Breast epithelium (tissue), 4 donors: ENCODE data around the gene ARHGAP15. TPM values are rescaled to one million over a fixed set of nuclear protein-coding genes. Genes with fewer than 3 reads are reported as not detected.

Experiments
- DNase-seq, 2 donors: peaks; one replicate each; pipeline ENCODE4 v3.0.0-alpha.2; 2019; ENCODE audit warnings: low spot score in 2 of 2
- H3K27ac ChIP-seq, 2 donors: fragments of 200-600 bp; sonication (generic) in 1 of 2; one replicate each; pipeline ENCODE4 v1.5.1; 2016 to 2019; ENCODE audit warnings: mild to moderate bottlenecking in 1 of 2
- H3K27me3 ChIP-seq, 2 donors: fragments of 200-600 bp; sonication (generic) in 1 of 2; one replicate each; pipeline versions ENCODE4 v1.5.1 to v1.6.0; 2017 to 2019; ENCODE audit warnings: control low read depth in 1 of 2, mild to moderate bottlenecking in 1 of 2
- H3K36me3 ChIP-seq: fragments of 200-600 bp; one replicate; pipeline ENCODE4 v1.5.1; 2019
- H3K4me1 ChIP-seq, 2 donors: fragments of 200-600 bp; sonication (generic); one replicate each; pipeline ENCODE4 v1.5.1; 2016 to 2019; ENCODE audit warnings: control low read depth in 1 of 2
- H3K4me3 ChIP-seq, 3 donors: fragments of 200-600 bp; sonication (generic); 1 replicate in 2 of 3; 2 replicates in 1 of 3; pipeline ENCODE4 v1.5.1; 2016 to 2019; ENCODE audit warnings: mild to moderate bottlenecking in 3 of 3, moderate library complexity in 2 of 3
- H3K9me3 ChIP-seq, 2 donors: fragments of 200-600 bp; sonication (generic) in 1 of 2; one replicate each; pipeline ENCODE4 v1.5.1; 2016 to 2019; ENCODE audit warnings: control low read depth in 1 of 2
- POLR2A ChIP-seq: fragments of 450-650 bp; IDR thresholded peaks from one replicate; pipeline ENCODE4 v1.6.1; 2016; ENCODE audit warnings: antibody characterized with exemption, mild to moderate bottlenecking, moderate library complexity
- POLR2AphosphoS5 ChIP-seq, 3 donors: sonication (generic); formaldehyde crosslinking; IDR thresholded peaks; one replicate each; pipeline ENCODE4 v1.6.1; 2017; ENCODE audit warnings: antibody characterized with exemption in 3 of 3
- intact Hi-C: fragments of 100-400 bp; cut with DNase I; formaldehyde crosslinking; loops from one replicate; pipeline ENCODE4 v1.15.1; 2023; ENCODE audit warnings: low total_unique reads
- total RNA-seq, 3 donors: library from RNA; depleted of rRNA; stranded (reverse); fragments of >200 nt; gene quantifications; one replicate each; pipeline ENCODE4 v1.1.0, GENCODE V29; 2016
- TF ChIP-seq, protein P1 (sequence below), 3 donors: fragments of 450-650 bp; IDR thresholded peaks; one replicate each; pipeline ENCODE4 v1.5.1; 2016 to 2017; ENCODE audit warnings: antibody characterized with exemption in 3 of 3, mild to moderate bottlenecking in 3 of 3, moderate library complexity in 3 of 3

ARHGAP15 gene
- total RNA-seq, 3 donors from 2014 or later = 8.9 to 13.4 (median 10.7) TPM

- intact Hi-C loops = no loop called here
- Histone ChIP-seq H3K9me3 (no peaks in the 10 kb centered on the region), H3K4me1 (no peaks in the 10 kb centered on the region), H3K27ac (no peak overlapping the region), H3K4me3 (no peak overlapping the region), H3K36me3 (no peaks in the 10 kb centered on the region), H3K27me3 (no peaks in the 10 kb centered on the region)
- DNase-seq = no peak
- no peak for TF ChIP-seq POLR2AphosphoS5 (IDR thresholded peaks at IDR 0.05)
- TF ChIP-seq, protein P1, sequence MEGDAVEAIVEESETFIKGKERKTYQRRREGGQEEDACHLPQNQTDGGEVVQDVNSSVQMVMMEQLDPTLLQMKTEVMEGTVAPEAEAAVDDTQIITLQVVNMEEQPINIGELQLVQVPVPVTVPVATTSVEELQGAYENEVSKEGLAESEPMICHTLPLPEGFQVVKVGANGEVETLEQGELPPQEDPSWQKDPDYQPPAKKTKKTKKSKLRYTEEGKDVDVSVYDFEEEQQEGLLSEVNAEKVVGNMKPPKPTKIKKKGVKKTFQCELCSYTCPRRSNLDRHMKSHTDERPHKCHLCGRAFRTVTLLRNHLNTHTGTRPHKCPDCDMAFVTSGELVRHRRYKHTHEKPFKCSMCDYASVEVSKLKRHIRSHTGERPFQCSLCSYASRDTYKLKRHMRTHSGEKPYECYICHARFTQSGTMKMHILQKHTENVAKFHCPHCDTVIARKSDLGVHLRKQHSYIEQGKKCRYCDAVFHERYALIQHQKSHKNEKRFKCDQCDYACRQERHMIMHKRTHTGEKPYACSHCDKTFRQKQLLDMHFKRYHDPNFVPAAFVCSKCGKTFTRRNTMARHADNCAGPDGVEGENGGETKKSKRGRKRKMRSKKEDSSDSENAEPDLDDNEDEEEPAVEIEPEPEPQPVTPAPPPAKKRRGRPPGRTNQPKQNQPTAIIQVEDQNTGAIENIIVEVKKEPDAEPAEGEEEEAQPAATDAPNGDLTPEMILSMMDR (IDR thresholded peaks at IDR 0.05) = no peak
- TF ChIP-seq POLR2A = no peak
Measured at GRCh38 chr2:143779021-143779420, 649.8 kb downstream of the ARHGAP15 start.

DNA sequence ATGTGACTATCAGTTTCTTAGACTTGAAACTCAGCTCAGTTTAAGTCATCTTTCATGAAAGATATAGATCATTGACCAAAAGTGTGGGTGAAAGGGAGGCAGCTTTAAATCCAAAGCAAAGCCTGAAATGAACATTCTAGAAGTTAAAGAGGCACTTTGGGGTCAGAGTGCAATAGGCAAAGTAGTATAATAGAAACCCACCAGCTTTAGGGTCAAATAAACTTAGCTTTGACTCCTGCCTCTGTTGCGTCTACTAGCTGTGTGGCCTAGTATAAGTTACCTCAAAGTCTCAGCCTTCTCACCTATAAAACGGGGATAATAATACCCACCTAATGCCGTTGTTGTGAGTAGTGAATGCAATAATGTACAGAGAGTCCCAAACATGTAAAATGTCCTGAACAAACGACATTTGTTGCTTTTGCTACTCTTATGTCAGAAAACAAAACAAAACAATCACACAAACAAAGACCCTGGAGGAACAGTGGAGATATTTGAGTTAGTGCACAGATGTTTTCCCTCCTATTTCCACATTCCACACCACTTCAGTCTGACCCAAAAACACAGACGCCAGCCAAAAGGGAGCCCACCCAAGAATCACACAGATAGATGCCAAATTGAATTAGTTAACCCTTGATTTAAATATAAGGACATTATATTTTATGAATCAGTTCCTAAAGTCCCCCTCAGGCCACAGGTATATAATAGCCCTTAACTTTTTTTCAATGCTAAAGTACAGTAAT, 657.0 kb downstream of the ARHGAP15 start:
- no peaks in the 10 kb centered on the region for H3K4me1 ChIP-seq
- intact Hi-C loops = no loop called here
- no peak for TF ChIP-seq POLR2A
- no peak for TF ChIP-seq POLR2AphosphoS5 (IDR thresholded peaks at IDR 0.05)
- TF ChIP-seq, protein P1 (IDR thresholded peaks at IDR 0.05) = no peak

DNA sequence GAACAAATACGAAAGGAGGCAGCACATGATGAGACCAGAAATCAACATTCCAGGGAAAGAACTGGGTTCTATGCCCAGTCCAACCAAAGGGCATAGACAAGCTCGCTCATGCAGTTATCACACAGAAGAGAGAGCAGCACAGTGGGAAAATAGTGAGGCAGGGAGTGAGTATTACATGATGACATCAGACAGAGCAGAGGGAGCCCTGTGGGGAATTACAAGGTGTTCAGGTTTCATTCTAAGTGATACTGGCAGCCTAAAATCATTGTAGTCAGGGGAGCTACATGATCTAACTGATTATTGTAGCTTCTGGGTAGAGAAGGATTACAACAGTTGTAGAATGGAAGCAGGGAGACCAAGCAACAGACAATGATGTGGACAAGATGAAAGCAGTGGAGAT, 658.5 kb downstream of the ARHGAP15 start:
- no peaks in the 10 kb centered on the region for H3K36me3 ChIP-seq
- H3K4me1 ChIP-seq = no peaks in the 10 kb centered on the region
- H3K27me3 ChIP-seq = no peaks in the 10 kb centered on the region
- intact Hi-C loops = no loop called here
- no peak for DNase-seq
- H3K4me3 ChIP-seq = no peak overlapping the region
- TF ChIP-seq POLR2AphosphoS5 (IDR thresholded peaks at IDR 0.05) = no peak
- TF ChIP-seq, protein P1 (IDR thresholded peaks at IDR 0.05) = no peak
- no peak for TF ChIP-seq POLR2A
- no peaks in the 10 kb centered on the region for H3K9me3 ChIP-seq
- H3K27ac ChIP-seq = no peak overlapping the region

More for the DNA sequence above, 657.0 kb downstream of the ARHGAP15 start:
- no peak overlapping the region for H3K27ac ChIP-seq
- no peak overlapping the region for H3K4me3 ChIP-seq
- no peaks in the 10 kb centered on the region for H3K36me3 ChIP-seq
- no peaks in the 10 kb centered on the region for H3K27me3 ChIP-seq
- no peak for DNase-seq
- H3K9me3 ChIP-seq = no peaks in the 10 kb centered on the region

- TF ChIP-seq POLR2AphosphoS5 (IDR thresholded peaks at IDR 0.05) (no peak), POLR2A (no peak)
- TF ChIP-seq, protein P1 (IDR thresholded peaks at IDR 0.05) = no peak
- H3K4me1 ChIP-seq = no peaks in the 10 kb centered on the region
- no peak overlapping the region for H3K27ac ChIP-seq
- no peaks in the 10 kb centered on the region for H3K9me3 ChIP-seq
- H3K36me3 ChIP-seq = no peaks in the 10 kb centered on the region
- intact Hi-C loops = loop anchor here (5.0 kb wide), 1 partner anchor 600 kb away; no protein-coding TSS in a partner anchor
- H3K27me3 ChIP-seq = no peaks in the 10 kb centered on the region
- DNase-seq = no peak
- H3K4me3 ChIP-seq = no peak overlapping the region
Measured at GRCh38 chr2:143792602-143793001, 663.4 kb downstream of the ARHGAP15 start.

GRCh38 chr2:143793381-143793780, 664.2 kb downstream of the ARHGAP15 start:
- intact Hi-C loops = loop anchor here (5.0 kb wide), 1 partner anchor 599 kb away; no protein-coding TSS in a partner anchor
- Histone ChIP-seq H3K9me3 (no peaks in the 10 kb centered on the region), H3K27me3 (no peaks in the 10 kb centered on the region), H3K36me3 (no peaks in the 10 kb centered on the region), H3K27ac (no peak overlapping the region), H3K4me1 (no peaks in the 10 kb centered on the region), H3K4me3 (no peak overlapping the region)
- TF ChIP-seq, protein P1 (IDR thresholded peaks at IDR 0.05) = no peak
- TF ChIP-seq POLR2AphosphoS5 (IDR thresholded peaks at IDR 0.05) = no peak
- TF ChIP-seq POLR2A = no peak
- no peak for DNase-seq
